ENCODE results near the gene TMEM52.

The TMEM52 gene
- long read RNA-seq, donor 1 = 0 reads
- long read RNA-seq, donor 2 = 0 reads
- long read RNA-seq, donor 3 = 0 reads
- long read RNA-seq, donor 4 = 0 reads
- long read RNA-seq, donor 5 = 0 reads
- long read RNA-seq, donor 6 = 0 reads
- long read RNA-seq, donor 7, partial matches to known transcripts = 0 of 1 reads
- long read RNA-seq, donor 7, other reads (novel, unspliced or antisense) = 0 of 1 reads
- long read RNA-seq, donor 8, partial matches to known transcripts = 0 of 1 reads
- long read RNA-seq, donor 8, other reads (novel, unspliced or antisense) = 0 of 1 reads

GRCh38 chr1:1918901-1919303, at the start of gene TMEM52:
TSS of gene TMEM52 (minus strand) at chr1:1919279. CDS start at chr1:1919265, 14 bp downstream.
- no peak for DNase-seq

GRCh38 chr1:1967879-1968278, 48.8 kb upstream of the TMEM52 start:
- no peak for DNase-seq

- no peak for DNase-seq
These were observed 48.1 kb upstream of the TMEM52 start for GRCh38 chr1:1967151-1967550.

GRCh38 chr1:1966071-1966740, 47.1 kb upstream of the TMEM52 start:
- peak; percentile 56 for DNase-seq

- DNase-seq = no peak
These were observed 46.5 kb upstream of the TMEM52 start for GRCh38 chr1:1965546-1965945.

- DNase-seq = no peak
These were observed 45.7 kb upstream of the TMEM52 start for GRCh38 chr1:1964811-1965210.

- no peak for DNase-seq
These were observed 44.5 kb upstream of the TMEM52 start for GRCh38 chr1:1963570-1963969.

- no peak for DNase-seq
These were observed 43.7 kb upstream of the TMEM52 start for GRCh38 chr1:1962752-1963151.

- DNase-seq = no peak
These were observed 41.6 kb upstream of the TMEM52 start for GRCh38 chr1:1960480-1961196.

- DNase-seq = peak; percentile 75
These were observed 40.9 kb upstream of the TMEM52 start for GRCh38 chr1:1959840-1960479.

- DNase-seq = no peak
These were observed 40.4 kb upstream of the TMEM52 start for GRCh38 chr1:1959459-1959839.

GRCh38 chr1:1958071-1958541, 39.0 kb upstream of the TMEM52 start:
- no peak for DNase-seq

GRCh38 chr1:1957533-1957961, 38.5 kb upstream of the TMEM52 start:
- DNase-seq = no peak

GRCh38 chr1:1956586-1957532, 37.8 kb upstream of the TMEM52 start:
- DNase-seq = no peak

- DNase-seq = no peak
These were observed 37.0 kb upstream of the TMEM52 start for GRCh38 chr1:1956101-1956500.

- DNase-seq = no peak
These were observed 36.6 kb upstream of the TMEM52 start for GRCh38 chr1:1955621-1956094.

- no peak for DNase-seq
These were observed 35.9 kb upstream of the TMEM52 start for GRCh38 chr1:1954831-1955441.

GRCh38 chr1:1954015-1954414, 34.9 kb upstream of the TMEM52 start:
- no peak for DNase-seq

GRCh38 chr1:1950940-1951339, 31.9 kb upstream of the TMEM52 start:
- no peak for DNase-seq

- DNase-seq = no peak
These were observed 29.7 kb upstream of the TMEM52 start for GRCh38 chr1:1948783-1949182.

GRCh38 chr1:1947493-1947892, 28.4 kb upstream of the TMEM52 start:
- no peak for DNase-seq
